ENCODE data around the gene ZBTB7C. TPM values are rescaled to one million over a fixed set of nuclear protein-coding genes. Genes with fewer than 3 reads are reported as not detected.

ZBTB7C gene
- total RNA-seq, 6 experiments from 2014 or later, result not detected

- H3K27me3 Mint-ChIP-seq (ENCODE audit: insufficient read depth), result peaks cover 42% of the 10 kb centered on the region
- no peaks in the 10 kb centered on the region for H3K9me3 Mint-ChIP-seq
- no peak for TF ChIP-seq CTCF (IDR thresholded peaks at IDR 0.05)
- no peak overlapping the region for H3K4me3 Mint-ChIP-seq
- no peaks in the 10 kb centered on the region for H3K4me1 Mint-ChIP-seq (ENCODE audit: low read depth)
- no peak for DNase-seq
- no peak overlapping the region for H3K27ac Mint-ChIP-seq
- H3K36me3 Mint-ChIP-seq (ENCODE audit: low read depth), result no peaks in the 10 kb centered on the region
Measured at GRCh38 chr18:48195787-48196186, 213.4 kb downstream of the ZBTB7C start.

- Mint-ChIP-seq H3K4me1 (ENCODE audit: low read depth) (no peaks in the 10 kb centered on the region), H3K27ac (no peak overlapping the region), H3K27me3 (ENCODE audit: insufficient read depth) (peaks cover 42% of the 10 kb centered on the region), H3K9me3 (no peaks in the 10 kb centered on the region), H3K4me3 (no peak overlapping the region), H3K36me3 (ENCODE audit: low read depth) (no peaks in the 10 kb centered on the region)
- no peak for TF ChIP-seq CTCF (IDR thresholded peaks at IDR 0.05)
- no peak for DNase-seq
Measured at GRCh38 chr18:48194591-48195181, 214.5 kb downstream of the ZBTB7C start.

- Mint-ChIP-seq H3K9me3 (no peaks in the 10 kb centered on the region), H3K27ac (no peak overlapping the region), H3K36me3 (ENCODE audit: low read depth) (no peaks in the 10 kb centered on the region), H3K27me3 (ENCODE audit: insufficient read depth) (peaks cover 39% of the 10 kb centered on the region), H3K4me3 (no peak overlapping the region), H3K4me1 (ENCODE audit: low read depth) (no peaks in the 10 kb centered on the region)
- no peak for TF ChIP-seq CTCF (IDR thresholded peaks at IDR 0.05)
- DNase-seq, result no peak
Measured at GRCh38 chr18:48193521-48194492, 215.4 kb downstream of the ZBTB7C start.

- peaks cover 42% of the 10 kb centered on the region for H3K27me3 Mint-ChIP-seq (ENCODE audit: insufficient read depth)
- H3K4me3 Mint-ChIP-seq, result no peak overlapping the region
- no peak for DNase-seq
- no peak for TF ChIP-seq CTCF (IDR thresholded peaks at IDR 0.05)
- no peaks in the 10 kb centered on the region for H3K4me1 Mint-ChIP-seq (ENCODE audit: low read depth)
- H3K27ac Mint-ChIP-seq, result no peak overlapping the region
- H3K9me3 Mint-ChIP-seq, result no peaks in the 10 kb centered on the region
- H3K36me3 Mint-ChIP-seq (ENCODE audit: low read depth), result no peaks in the 10 kb centered on the region
Measured at GRCh38 chr18:48192542-48192941, 216.6 kb downstream of the ZBTB7C start.

GRCh38 chr18:48191494-48191893 lies 217.7 kb downstream of the ZBTB7C start:
- no peak for DNase-seq
- no peak overlapping the region for H3K4me3 Mint-ChIP-seq
- peaks cover 48% of the 10 kb centered on the region for H3K27me3 Mint-ChIP-seq (ENCODE audit: insufficient read depth)
- H3K9me3 Mint-ChIP-seq, result no peaks in the 10 kb centered on the region
- TF ChIP-seq CTCF (IDR thresholded peaks at IDR 0.05), result no peak
- H3K27ac Mint-ChIP-seq, result no peak overlapping the region
- H3K4me1 Mint-ChIP-seq (ENCODE audit: low read depth), result no peaks in the 10 kb centered on the region
- no peaks in the 10 kb centered on the region for H3K36me3 Mint-ChIP-seq (ENCODE audit: low read depth)

Measured in HFFc6 (cell line).